Stimulated activated CD8-positive, alpha-beta memory T cell treated with anti-CD3 and anti-CD28 coated beads, Interleukin-12 subunit alpha, Interleukin-12 subunit beta, amount 100 ng/mL, for 1 hour (primary cell): ENCODE measurements around the gene PLPPR1.

Experiments used
- DNase-seq: peaks from one replicate; pipeline ENCODE4 v3.0.0-alpha.2; 2020; ENCODE audit warnings: low read depth

Gene PLPPR1

GRCh38 chr9:101350285-101350684 lies 321.8 kb downstream of the PLPPR1 start:
- no peak for DNase-seq

GRCh38 chr9:101352892-101353463 lies 324.5 kb downstream of the PLPPR1 start:
- DNase-seq: no peak

GRCh38 chr9:101353683-101354082 lies 325.2 kb downstream of the PLPPR1 start:
- no peak for DNase-seq

GRCh38 chr9:101354143-101354764 lies 325.7 kb downstream of the PLPPR1 start:
- no peak for DNase-seq

DNA sequence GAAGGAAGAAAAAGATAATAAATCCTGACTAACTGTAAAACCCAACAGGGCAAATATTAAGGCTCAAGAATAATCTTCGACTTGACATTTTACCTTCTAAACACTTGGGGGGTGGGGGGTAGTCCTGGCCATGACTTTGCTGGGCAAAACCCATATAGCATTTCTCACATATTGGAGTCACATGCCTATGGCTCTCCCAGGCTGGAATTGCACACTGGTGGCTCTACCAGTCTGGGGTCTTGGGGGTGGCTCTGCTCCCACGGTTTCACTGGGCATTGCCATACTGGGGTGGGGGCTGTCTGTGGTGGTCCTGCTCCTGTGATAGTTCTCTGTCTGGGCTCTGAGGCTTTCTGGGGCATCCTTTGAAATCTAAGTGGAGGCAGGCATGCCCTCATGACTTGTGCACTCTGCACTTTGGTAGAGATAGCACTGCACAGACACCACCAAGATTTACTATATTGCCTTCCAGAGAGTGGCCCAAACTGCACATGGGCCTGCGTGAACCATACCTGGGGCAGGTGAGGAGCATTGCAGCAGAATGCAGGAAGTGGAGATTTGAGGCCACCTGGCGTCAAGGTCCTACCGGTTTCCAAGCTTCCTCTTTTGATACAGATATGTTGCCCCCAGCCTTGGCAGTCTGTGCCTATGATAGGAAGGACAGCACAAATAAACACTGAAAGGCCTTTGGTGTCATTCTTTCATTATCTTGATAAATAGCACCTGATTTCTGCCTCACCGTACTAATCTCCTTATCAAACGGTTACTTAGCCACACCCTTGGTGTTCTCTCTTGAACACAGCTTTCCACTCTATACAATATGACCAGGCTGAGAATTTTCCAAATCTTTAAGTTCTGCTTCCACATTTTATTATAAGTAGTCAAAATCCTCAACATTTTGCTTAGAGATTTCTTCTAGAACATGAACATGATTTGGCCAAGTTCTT lies 326.5 kb downstream of the PLPPR1 start:
- no peak for DNase-seq

DNA sequence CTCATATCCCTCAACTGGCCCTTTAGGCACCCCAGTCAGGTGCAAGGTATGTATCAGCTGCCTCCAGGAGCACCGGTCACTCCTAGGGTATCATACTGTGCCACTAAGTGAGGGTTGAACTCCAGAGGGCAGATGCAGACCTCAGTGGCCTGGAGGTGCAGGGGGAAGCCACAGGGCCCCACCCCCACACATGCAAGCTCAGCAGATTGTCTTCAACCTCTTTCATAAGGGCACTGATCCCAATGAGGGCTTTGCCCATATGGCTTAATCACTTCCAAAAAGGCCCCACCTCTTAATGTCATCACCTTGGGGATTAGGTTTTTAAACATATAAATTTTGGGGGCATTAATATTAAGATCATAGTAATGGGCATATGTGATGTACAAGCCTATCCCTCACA lies 328.1 kb downstream of the PLPPR1 start:
- DNase-seq: no peak

- no peak for DNase-seq
Observed at GRCh38 chr9:101359679-101360078, 331.2 kb downstream of the PLPPR1 start.

- DNase-seq: no peak
Observed at GRCh38 chr9:101360647-101361046, 332.1 kb downstream of the PLPPR1 start.

DNA sequence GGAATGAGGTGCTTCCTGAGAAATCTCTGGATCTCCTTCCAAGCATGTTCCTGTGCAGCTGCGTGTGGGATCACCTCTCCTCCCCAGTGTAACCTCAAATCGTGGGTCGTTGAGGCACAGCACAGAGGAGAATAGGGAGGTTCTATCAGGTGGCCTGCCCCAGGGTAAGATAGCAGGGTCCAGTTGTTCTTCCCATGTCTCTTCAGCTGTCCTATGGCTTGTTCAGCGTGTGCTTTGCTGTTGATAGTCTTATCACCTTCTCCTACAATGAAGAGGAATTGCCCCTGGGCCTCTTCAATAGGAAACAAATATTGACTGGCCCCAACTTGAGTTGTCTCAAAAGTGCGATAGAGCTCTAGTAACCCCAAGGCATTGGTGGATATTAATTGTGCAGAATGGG lies 333.9 kb downstream of the PLPPR1 start:
- DNase-seq: no peak

GRCh38 chr9:101365181-101365580 lies 336.7 kb downstream of the PLPPR1 start:
- DNase-seq: no peak

DNA sequence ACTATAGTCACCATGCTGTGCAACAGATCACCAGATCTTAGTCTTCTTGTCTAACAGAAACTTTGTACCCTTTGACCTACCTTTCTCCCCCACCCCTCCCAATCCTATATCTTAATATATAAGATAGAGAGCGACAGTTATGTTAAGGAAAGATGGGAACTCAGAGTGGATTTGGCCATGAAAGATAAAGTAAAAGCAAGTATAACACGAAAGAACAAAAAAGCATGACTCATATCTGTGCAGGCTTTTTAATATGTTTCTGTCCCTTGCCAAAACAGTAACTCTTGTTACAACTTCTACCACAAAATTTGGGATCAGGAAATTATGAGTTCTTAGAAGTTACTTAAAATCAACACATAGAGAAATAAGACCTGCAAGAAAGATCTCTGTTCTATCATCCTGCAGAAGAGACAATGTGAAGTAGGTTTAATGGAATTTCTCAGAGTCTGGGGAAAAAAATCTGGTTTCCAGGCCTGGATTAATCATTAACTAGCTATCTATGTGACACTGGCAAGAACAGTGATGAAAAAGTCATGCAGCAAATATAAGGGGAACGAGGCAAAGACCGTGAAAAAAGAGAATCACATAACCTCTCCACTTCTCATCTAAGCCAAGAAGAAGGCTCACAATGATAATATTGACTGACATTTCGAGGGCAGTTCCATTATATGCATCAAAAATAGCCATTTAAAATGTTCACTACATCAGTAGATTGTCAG lies 337.7 kb downstream of the PLPPR1 start:
- DNase-seq: no peak

- DNase-seq: no peak
Observed at GRCh38 chr9:101367323-101367722, 338.8 kb downstream of the PLPPR1 start.

- DNase-seq: no peak
Observed at GRCh38 chr9:101369286-101369685, 340.8 kb downstream of the PLPPR1 start.

DNA sequence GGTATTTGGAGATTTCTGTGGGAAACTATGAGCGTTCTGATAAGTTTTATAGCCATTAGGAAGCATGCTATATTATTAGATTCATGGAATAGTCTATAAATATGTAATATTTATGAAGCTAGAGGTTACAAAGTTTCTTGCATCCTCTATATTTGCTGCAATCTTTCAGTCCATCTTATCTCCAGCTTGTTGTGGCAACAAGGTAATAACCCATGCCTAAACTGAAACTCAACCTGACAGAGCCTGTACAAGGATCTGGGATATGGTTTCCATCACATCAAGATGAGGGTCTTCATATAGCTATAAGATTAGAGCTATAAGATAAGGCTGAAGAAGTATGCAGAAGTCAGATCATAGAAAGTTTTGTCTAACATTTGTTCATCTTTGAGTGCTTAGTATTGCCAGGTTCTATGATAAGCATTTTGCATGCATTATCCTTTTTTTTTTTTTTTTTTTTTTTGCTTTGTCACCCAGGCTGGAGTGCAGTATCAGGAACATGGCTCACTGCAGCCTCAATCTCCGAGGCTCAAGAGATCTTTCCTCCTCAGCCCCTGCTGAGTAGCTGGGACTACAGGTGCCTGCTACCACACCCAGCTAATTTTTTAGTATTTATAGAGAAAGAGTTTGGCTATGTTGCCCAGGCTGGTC lies 341.5 kb downstream of the PLPPR1 start:
- DNase-seq: no peak

GRCh38 chr9:101371813-101372212 lies 343.3 kb downstream of the PLPPR1 start:
- DNase-seq: no peak

DNA sequence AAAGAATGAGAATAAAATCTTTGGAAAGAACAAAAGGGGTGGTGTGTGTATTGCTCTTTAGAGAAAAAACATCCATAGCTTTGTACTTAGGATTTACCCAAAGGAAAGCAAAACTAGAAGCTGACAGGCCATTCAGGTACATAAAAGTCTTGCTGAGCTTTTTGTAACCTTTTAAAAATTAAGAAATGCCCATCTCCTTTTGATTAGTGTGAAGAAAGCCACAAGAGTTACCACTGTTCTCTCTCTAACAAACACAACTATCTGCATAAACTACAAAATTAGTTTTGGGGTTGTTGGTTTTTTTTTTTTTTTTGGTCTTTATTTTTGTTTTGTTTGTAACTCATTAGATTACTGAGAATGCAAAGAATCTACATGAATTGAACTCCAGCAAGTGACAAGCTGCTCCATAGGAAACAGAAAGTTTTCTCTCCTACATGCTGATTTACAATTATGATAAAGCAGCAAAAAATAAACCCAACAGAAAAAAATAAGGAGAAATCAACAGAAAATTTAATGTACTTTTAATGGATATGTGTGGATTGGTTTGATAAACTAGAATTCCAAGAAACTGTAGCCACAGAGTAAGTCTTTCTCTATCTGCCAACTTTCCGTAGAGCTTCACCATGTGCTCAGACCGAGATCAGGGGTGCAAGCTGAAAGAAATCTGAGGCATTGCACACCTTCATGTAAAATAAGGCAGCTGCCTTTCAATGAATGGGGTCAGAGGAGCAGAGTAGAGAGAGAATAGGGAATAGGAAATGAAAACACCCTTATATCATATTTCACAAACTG lies 344.0 kb downstream of the PLPPR1 start:
- no peak for DNase-seq
